Endodermal cell (in vitro differentiated cells): Measurements from ENCODE around the gene IL10. TPM values are rescaled to one million over a fixed set of nuclear protein-coding genes. Genes with fewer than 3 reads are reported as not detected.

Source experiments
- DNase-seq: peaks from one replicate; pipeline ENCODE4 v3.0.0-alpha.2; 2017
- H3K27ac ChIP-seq: 2 replicates; pipeline ENCODE4 v1.5.1; 2013; ENCODE audit warnings: mild to moderate bottlenecking, low read depth, low read length, moderate library complexity
- H3K27me3 ChIP-seq: 2 replicates; pipeline ENCODE4 v1.6.1; 2013; ENCODE audit warnings: mild to moderate bottlenecking, low read length, moderate library complexity; ENCODE audit not compliant: insufficient read depth, control insufficient read depth, poor library complexity, severe bottlenecking
- H3K36me3 ChIP-seq: 2 replicates; pipeline ENCODE4 v1.7.0; 2013; ENCODE audit warnings: mild to moderate bottlenecking, low read length, moderate library complexity; ENCODE audit not compliant: control insufficient read depth, insufficient read depth
- H3K4me1 ChIP-seq: one replicate; pipeline ENCODE4 v1.7.0; 2013; ENCODE audit warnings: low read length; ENCODE audit not compliant: control insufficient read depth, insufficient read depth
- H3K4me3 ChIP-seq: 2 replicates; pipeline ENCODE4 v1.5.1; 2013; ENCODE audit warnings: mild to moderate bottlenecking, low read length, moderate library complexity
- H3K9ac ChIP-seq: 2 replicates; pipeline ENCODE4 v1.6.1; 2013; ENCODE audit warnings: mild to moderate bottlenecking, low read length, moderate library complexity; ENCODE audit not compliant: poor library complexity, severe bottlenecking; ENCODE audit errors: extremely low read depth
- H3K9me3 ChIP-seq: 2 replicates; pipeline ENCODE4 v1.6.1; 2013; ENCODE audit warnings: mild to moderate bottlenecking, low read length, moderate library complexity; ENCODE audit not compliant: control insufficient read depth
- H3K27ac Mint-ChIP-seq: 2 replicates; pipeline ENCODE4 v1.8.0; 2020; ENCODE audit warnings: mixed read lengths
- H3K27me3 Mint-ChIP-seq: 2 replicates; pipeline ENCODE4 v1.8.0; 2021; ENCODE audit warnings: mild to moderate bottlenecking, mixed read lengths; ENCODE audit not compliant: insufficient read depth
- H3K36me3 Mint-ChIP-seq: 2 replicates; pipeline ENCODE4 v1.8.0; 2020; ENCODE audit warnings: low read depth, mixed read lengths
- H3K4me1 Mint-ChIP-seq: 2 replicates; pipeline ENCODE4 v1.8.0; 2020; ENCODE audit warnings: mixed read lengths
- H3K4me3 Mint-ChIP-seq: 2 replicates; pipeline ENCODE4 v1.8.0; 2020; ENCODE audit warnings: mild to moderate bottlenecking, moderate library complexity, mixed read lengths
- H3K9me3 Mint-ChIP-seq: 2 replicates; pipeline ENCODE4 v1.8.0; 2020; ENCODE audit warnings: mild to moderate bottlenecking, mixed read lengths
- WGBS, 2 experiments: methylation state at CpG; one replicate each; pipeline versions ENCODE4 v1.1.5 to v1.1.7; 2013; ENCODE audit warnings: missing lambda C conversion rate in 2 of 2, mixed read lengths in 1 of 2; ENCODE audit not compliant: insufficient coverage in 1 of 2, insufficient read length in 1 of 2; 5-methylcytosine and 5-hydroxymethylcytosine counted together
- total RNA-seq, 2 donors: library from RNA; stranded (reverse); fragmentation: NEBNext Ultra II Directional in 1 of 2; extraction: Animal tissue kit (Norgen Biotek cat#: 25700) in 1 of 2; gene quantifications; 2 replicates in 1 of 2; 3 replicates in 1 of 2; pipeline ENCODE4 v1.2.1, GENCODE V29; 2021
- TF ChIP-seq, protein P1 (sequence below): fragments of 200-600 bp; sonication (generic); conservative IDR thresholded peaks from 2 replicates; pipeline ENCODE4 v1.5.0; 2021; ENCODE audit warnings: antibody characterized with exemption, mild to moderate bottlenecking

IL10 gene
- total RNA-seq, 2 donors from 2014 or later, result not detected

DNA sequence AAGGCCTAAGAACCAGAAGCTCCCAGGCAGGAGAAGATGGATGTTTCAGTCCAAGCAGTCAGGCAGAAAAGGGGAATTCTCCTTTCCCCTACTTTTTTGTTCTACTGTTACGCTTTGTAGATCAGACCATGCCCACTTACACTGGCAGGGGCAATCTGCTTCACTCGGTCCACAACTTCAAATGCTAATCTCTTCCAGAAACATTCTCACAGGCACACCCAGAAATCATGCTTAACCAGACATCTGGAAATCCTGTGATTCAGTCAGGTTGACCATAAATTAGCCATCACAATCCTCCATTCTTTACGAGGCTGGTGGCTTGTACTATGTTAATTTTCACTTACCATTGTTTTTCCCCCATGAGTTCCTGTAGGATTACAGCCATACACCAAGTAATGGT lies 23.8 kb upstream of the IL10 start:
- Histone ChIP-seq H3K27me3 (peaks cover 5% of the 10 kb centered on the region), H3K9ac (no peak overlapping the region), H3K4me3 (no peak overlapping the region), H3K27ac (no peak overlapping the region), H3K4me1 (no peaks in the 10 kb centered on the region), H3K9me3 (no peaks in the 10 kb centered on the region), H3K36me3 (no peaks in the 10 kb centered on the region)
- Mint-ChIP-seq H3K4me1 (no peaks in the 10 kb centered on the region), H3K36me3 (no peaks in the 10 kb centered on the region), H3K4me3 (no peak overlapping the region), H3K27ac (no peak overlapping the region), H3K27me3 (no peaks in the 10 kb centered on the region), H3K9me3 (no peaks in the 10 kb centered on the region)
- 83 to 90% methylated on average over 3 of the region's 3 CpGs for WGBS, 2 experiments
- DNase-seq, result no peak
- TF ChIP-seq, protein P1, sequence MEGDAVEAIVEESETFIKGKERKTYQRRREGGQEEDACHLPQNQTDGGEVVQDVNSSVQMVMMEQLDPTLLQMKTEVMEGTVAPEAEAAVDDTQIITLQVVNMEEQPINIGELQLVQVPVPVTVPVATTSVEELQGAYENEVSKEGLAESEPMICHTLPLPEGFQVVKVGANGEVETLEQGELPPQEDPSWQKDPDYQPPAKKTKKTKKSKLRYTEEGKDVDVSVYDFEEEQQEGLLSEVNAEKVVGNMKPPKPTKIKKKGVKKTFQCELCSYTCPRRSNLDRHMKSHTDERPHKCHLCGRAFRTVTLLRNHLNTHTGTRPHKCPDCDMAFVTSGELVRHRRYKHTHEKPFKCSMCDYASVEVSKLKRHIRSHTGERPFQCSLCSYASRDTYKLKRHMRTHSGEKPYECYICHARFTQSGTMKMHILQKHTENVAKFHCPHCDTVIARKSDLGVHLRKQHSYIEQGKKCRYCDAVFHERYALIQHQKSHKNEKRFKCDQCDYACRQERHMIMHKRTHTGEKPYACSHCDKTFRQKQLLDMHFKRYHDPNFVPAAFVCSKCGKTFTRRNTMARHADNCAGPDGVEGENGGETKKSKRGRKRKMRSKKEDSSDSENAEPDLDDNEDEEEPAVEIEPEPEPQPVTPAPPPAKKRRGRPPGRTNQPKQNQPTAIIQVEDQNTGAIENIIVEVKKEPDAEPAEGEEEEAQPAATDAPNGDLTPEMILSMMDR, result no peak

DNA sequence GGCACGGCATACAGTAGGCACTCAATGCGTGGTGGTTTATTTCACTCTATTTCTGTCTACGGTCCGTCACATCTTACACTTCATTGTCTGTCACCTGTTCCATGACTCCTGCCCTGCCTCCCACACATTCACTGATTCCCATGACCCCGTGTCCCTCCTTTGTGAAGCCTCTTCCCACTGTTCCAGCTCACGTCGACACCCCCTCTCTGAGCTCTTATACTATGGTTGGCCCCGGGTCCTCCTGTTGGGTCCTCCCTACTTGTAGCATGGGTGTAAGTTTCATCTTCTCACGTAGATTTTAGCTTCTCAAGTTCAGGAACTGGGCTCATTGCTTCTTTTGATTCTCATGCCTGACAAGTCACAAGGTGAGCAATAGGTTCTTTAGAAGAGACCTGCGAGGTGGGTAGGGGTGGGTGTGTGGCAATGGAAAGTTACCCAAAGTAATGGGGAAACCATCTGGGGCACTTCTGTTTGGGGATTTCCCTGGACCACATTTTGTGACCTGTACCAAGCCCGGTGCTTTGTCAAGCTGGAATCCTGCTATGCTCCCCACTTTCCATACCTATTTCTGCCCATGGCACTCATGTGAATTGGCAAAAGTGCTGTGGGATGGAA lies 22.1 kb upstream of the IL10 start:
- Histone ChIP-seq H3K4me3 (no peak overlapping the region), H3K9me3 (no peaks in the 10 kb centered on the region), H3K27me3 (peaks cover 5% of the 10 kb centered on the region), H3K27ac (no peak overlapping the region), H3K9ac (no peak overlapping the region), H3K36me3 (no peaks in the 10 kb centered on the region), H3K4me1 (no peaks in the 10 kb centered on the region)
- H3K27ac Mint-ChIP-seq, result no peak overlapping the region
- no peaks in the 10 kb centered on the region for H3K9me3 Mint-ChIP-seq
- TF ChIP-seq, protein P1, result no peak
- no peaks in the 10 kb centered on the region for H3K4me1 Mint-ChIP-seq
- DNase-seq, result no peak
- H3K36me3 Mint-ChIP-seq, result no peaks in the 10 kb centered on the region
- 92 to 94% methylated on average over 11 of the region's 11 CpGs for WGBS, 2 experiments
- H3K27me3 Mint-ChIP-seq, result peaks cover 3% of the 10 kb centered on the region
- H3K4me3 Mint-ChIP-seq, result no peak overlapping the region

DNA sequence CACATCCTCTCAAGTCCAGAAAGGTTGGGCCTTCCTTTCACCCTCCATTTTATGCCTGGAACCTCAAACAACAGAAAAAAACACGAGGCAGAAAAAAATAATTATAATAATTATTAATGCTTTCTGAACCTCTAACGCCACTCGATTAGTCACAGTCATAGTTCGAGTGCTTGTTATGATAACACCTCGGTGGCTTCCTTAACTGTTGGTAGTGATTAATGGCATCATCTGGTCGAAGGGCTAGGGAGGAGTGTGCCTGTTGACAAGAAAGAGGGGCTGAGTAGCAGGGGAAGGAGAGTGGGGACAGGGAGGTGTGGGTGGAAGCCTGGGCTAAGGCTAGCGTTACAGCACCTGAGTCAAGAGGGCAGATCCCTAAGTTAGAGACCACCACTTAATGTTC lies 21.3 kb upstream of the IL10 start:
- Histone ChIP-seq H3K9ac (no peak overlapping the region), H3K4me3 (no peak overlapping the region), H3K27me3 (peaks cover 5% of the 10 kb centered on the region), H3K27ac (no peak overlapping the region), H3K9me3 (no peaks in the 10 kb centered on the region), H3K4me1 (no peaks in the 10 kb centered on the region), H3K36me3 (no peaks in the 10 kb centered on the region)
- DNase-seq, result no peak
- Mint-ChIP-seq H3K4me3 (no peak overlapping the region), H3K27me3 (peaks cover 8% of the 10 kb centered on the region), H3K36me3 (no peaks in the 10 kb centered on the region), H3K9me3 (no peaks in the 10 kb centered on the region), H3K27ac (no peak overlapping the region), H3K4me1 (no peaks in the 10 kb centered on the region)
- WGBS, 2 experiments, result 71 to 76% methylated on average over 4 to 7 of the region's 7 CpGs
- TF ChIP-seq, protein P1, result no peak
